Upper lobe of left lung (tissue), 4 donors: ENCODE measurements around the gene THBD.

Experiments used
- EP300 ChIP-seq, 4 donors: sonication (generic); formaldehyde crosslinking; IDR thresholded peaks; one replicate each; pipeline ENCODE4 v1.5.1; 2017; ENCODE audit warnings: antibody characterized with exemption in 4 of 4, control low read depth in 2 of 4
- POLR2A ChIP-seq, 4 donors: fragments of 450-650 bp; IDR thresholded peaks; one replicate each; pipeline ENCODE4 v1.5.1; 2016 to 2017; ENCODE audit warnings: antibody characterized with exemption in 4 of 4, mild to moderate bottlenecking in 2 of 4
- POLR2AphosphoS5 ChIP-seq, 2 donors: sonication (generic); formaldehyde crosslinking; IDR thresholded peaks; one replicate each; pipeline ENCODE4 v1.5.1; 2017; ENCODE audit warnings: antibody characterized with exemption in 2 of 2
- TF ChIP-seq, protein P1 (sequence below), 6 experiments: fragments of 450-650 bp in 4 of 6; fragments of 200-600 bp in 2 of 6; sonication (generic) in 2 of 6; IDR thresholded peaks; one replicate each; pipeline ENCODE4 v1.5.1; 2016 to 2019; ENCODE audit warnings: antibody characterized with exemption in 6 of 6

GRCh38 chr20:23029324-23029723 lies 20.1 kb downstream of the THBD start:
- TF ChIP-seq, protein P1, sequence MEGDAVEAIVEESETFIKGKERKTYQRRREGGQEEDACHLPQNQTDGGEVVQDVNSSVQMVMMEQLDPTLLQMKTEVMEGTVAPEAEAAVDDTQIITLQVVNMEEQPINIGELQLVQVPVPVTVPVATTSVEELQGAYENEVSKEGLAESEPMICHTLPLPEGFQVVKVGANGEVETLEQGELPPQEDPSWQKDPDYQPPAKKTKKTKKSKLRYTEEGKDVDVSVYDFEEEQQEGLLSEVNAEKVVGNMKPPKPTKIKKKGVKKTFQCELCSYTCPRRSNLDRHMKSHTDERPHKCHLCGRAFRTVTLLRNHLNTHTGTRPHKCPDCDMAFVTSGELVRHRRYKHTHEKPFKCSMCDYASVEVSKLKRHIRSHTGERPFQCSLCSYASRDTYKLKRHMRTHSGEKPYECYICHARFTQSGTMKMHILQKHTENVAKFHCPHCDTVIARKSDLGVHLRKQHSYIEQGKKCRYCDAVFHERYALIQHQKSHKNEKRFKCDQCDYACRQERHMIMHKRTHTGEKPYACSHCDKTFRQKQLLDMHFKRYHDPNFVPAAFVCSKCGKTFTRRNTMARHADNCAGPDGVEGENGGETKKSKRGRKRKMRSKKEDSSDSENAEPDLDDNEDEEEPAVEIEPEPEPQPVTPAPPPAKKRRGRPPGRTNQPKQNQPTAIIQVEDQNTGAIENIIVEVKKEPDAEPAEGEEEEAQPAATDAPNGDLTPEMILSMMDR (IDR thresholded peaks at IDR 0.05) = no peak
- no peak for TF ChIP-seq POLR2AphosphoS5 (IDR thresholded peaks at IDR 0.05)
- no peak for TF ChIP-seq POLR2A (IDR thresholded peaks at IDR 0.05)
- TF ChIP-seq EP300 (IDR thresholded peaks at IDR 0.05) = no peak
